Parathyroid adenoma (tissue), 2 donors: ENCODE results near the gene ZCCHC2.

Experiments used
- H2AFZ ChIP-seq: fragments of 300-600 bp; sonication (generic); one replicate; pipeline ENCODE4 v1.7.0; 2017; ENCODE audit warnings: antibody characterized with exemption, mild to moderate bottlenecking
- H3K27ac ChIP-seq: fragments of 300-600 bp; sonication (generic); one replicate; pipeline ENCODE4 v1.7.0; 2017
- H3K27me3 ChIP-seq: fragments of 300-600 bp; sonication (generic); one replicate; pipeline ENCODE4 v1.7.0; 2017; ENCODE audit warnings: low read length; ENCODE audit not compliant: control insufficient read depth, insufficient read depth
- H3K36me3 ChIP-seq: fragments of 300-600 bp; sonication (generic); one replicate; pipeline ENCODE4 v1.7.0; 2017; ENCODE audit warnings: low read length; ENCODE audit not compliant: control insufficient read depth, insufficient read depth
- H3K4me1 ChIP-seq: fragments of 300-600 bp; sonication (generic); one replicate; pipeline ENCODE4 v1.7.0; 2017; ENCODE audit warnings: control low read depth
- H3K4me2 ChIP-seq: fragments of 300-600 bp; sonication (generic); one replicate; pipeline ENCODE4 v1.7.0; 2017; ENCODE audit warnings: low read length
- H3K4me3 ChIP-seq: fragments of 300-600 bp; sonication (generic); one replicate; pipeline ENCODE4 v1.7.0; 2017; ENCODE audit warnings: low read depth, low read length
- H3K79me2 ChIP-seq: fragments of 300-600 bp; sonication (generic); one replicate; pipeline ENCODE4 v1.7.0; 2017; ENCODE audit warnings: control low read depth
- H3K9ac ChIP-seq: fragments of 300-600 bp; sonication (generic); one replicate; pipeline ENCODE4 v1.7.0; 2017; ENCODE audit warnings: mild to moderate bottlenecking
- H3K9me3 ChIP-seq: fragments of 300-600 bp; sonication (generic); one replicate; pipeline ENCODE4 v1.7.0; 2017; ENCODE audit warnings: low read length; ENCODE audit not compliant: control insufficient read depth
- CTCF ChIP-seq: fragments of 300-600 bp; sonication (generic); IDR thresholded peaks from one replicate; pipeline ENCODE4 v1.7.0; 2017; ENCODE audit warnings: antibody characterized with exemption, mild to moderate bottlenecking
- donor health status: primary hyperparathyroidism.

The ZCCHC2 gene

GRCh38 chr18:62522504-62523254 is at the start of gene ZCCHC2:
ZCCHC2 (plus strand) TSS chr18:62523025; CDS start chr18:62523425, 400 bp downstream.
- Histone ChIP-seq H3K4me1 (peaks cover 10% of the 10 kb centered on the region), H3K9me3 (no peaks in the 10 kb centered on the region), H3K4me2 (peak within 1 kb of the TSS; percentile 73), H2AFZ (peak within 1 kb of the TSS; percentile 92), H3K9ac (peak within 1 kb of the TSS; percentile 64), H3K79me2 (peaks cover 9% of the 10 kb centered on the region), H3K27me3 (no peaks in the 10 kb centered on the region), H3K4me3 (peak within 1 kb of the TSS; percentile 77), H3K27ac (peak within 1 kb of the TSS; percentile 93), H3K36me3 (no peaks in the 10 kb centered on the region)
- TF ChIP-seq CTCF = no peak

DNA sequence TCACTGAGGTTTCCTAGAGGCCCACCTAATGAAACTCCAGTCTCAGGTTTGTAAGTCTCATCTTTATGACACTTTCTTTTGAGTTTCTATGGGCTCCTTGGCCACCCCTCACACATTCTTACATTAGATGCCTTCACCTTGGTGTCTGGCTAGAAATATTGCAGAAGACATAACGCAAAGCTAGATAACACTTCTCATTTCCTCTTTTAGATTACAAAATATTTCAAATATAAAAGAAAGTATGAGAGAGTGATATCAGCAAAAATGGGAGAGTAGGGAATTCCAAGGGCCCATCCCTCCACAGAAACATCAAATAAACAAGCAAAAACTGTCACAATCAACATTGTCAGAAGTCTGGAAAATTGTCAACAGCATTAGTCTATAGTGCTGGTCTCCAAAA is 43.3 kb upstream of the ZCCHC2 start:
- Histone ChIP-seq H3K36me3 (no peaks in the 10 kb centered on the region), H3K27me3 (no peaks in the 10 kb centered on the region), H3K4me3 (no peak overlapping the region), H3K4me1 (no peaks in the 10 kb centered on the region), H3K9me3 (no peaks in the 10 kb centered on the region), H3K27ac (no peak overlapping the region), H2AFZ (no peak overlapping the region), H3K79me2 (no peaks in the 10 kb centered on the region), H3K9ac (no peak overlapping the region), H3K4me2 (no peak overlapping the region)
- no peak for TF ChIP-seq CTCF

GRCh38 chr18:62480927-62481326 is 41.9 kb upstream of the ZCCHC2 start:
- H3K4me1 ChIP-seq = no peaks in the 10 kb centered on the region
- no peaks in the 10 kb centered on the region for H3K9me3 ChIP-seq
- H3K79me2 ChIP-seq = no peaks in the 10 kb centered on the region
- no peaks in the 10 kb centered on the region for H3K36me3 ChIP-seq
- no peak overlapping the region for H3K9ac ChIP-seq
- no peak for TF ChIP-seq CTCF
- H3K27ac ChIP-seq = no peak overlapping the region
- no peak overlapping the region for H3K4me3 ChIP-seq
- H2AFZ ChIP-seq = no peak overlapping the region
- no peaks in the 10 kb centered on the region for H3K27me3 ChIP-seq
- no peak overlapping the region for H3K4me2 ChIP-seq

DNA sequence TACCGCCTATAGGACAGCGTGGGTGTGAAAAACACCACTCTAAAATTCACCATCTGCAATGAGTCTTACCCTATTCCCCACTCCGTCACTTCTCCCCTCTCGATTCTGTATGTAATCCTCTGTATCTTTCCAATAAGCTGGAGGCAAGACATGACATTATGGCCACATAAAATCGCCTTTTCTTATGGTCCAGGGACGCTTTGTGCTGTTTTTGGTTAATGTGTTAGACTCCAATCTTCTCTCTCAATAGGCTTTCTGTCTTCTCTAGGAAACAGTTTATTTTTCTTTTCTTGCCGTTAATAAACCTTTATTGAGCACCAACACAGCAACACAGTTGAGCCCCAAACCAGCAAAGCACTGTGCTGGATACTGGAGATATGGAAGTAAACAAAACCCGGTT is 37.9 kb upstream of the ZCCHC2 start:
- H3K27ac ChIP-seq = no peak overlapping the region
- H2AFZ ChIP-seq = no peak overlapping the region
- no peak for TF ChIP-seq CTCF
- no peak overlapping the region for H3K9ac ChIP-seq
- no peak overlapping the region for H3K4me3 ChIP-seq
- H3K9me3 ChIP-seq = no peaks in the 10 kb centered on the region
- H3K4me2 ChIP-seq = no peak overlapping the region
- H3K79me2 ChIP-seq = no peaks in the 10 kb centered on the region
- peaks cover 2% of the 10 kb centered on the region for H3K4me1 ChIP-seq
- no peaks in the 10 kb centered on the region for H3K27me3 ChIP-seq
- H3K36me3 ChIP-seq = no peaks in the 10 kb centered on the region

DNA sequence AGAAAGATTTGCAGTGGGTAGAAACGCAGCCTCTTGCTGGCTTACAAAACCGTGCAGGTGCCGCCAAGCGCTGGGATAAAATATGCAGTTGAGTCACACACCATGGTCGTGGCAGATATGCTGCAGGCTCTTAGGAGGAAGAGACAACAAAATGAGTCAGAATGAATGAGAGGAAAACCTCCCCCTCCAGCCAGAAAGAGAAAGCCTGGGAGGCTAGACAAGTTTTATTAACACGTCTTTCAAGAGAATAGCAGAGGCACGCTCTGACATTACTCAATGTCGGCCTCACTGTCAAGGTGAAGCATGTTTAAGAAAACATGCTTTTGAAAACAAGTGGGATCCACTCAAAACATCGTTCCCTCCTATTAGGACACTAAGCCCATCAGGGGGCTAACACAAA is 37.1 kb upstream of the ZCCHC2 start:
- Histone ChIP-seq H3K27ac (no peak overlapping the region), H3K4me1 (peaks cover 2% of the 10 kb centered on the region)

More for the DNA sequence above, 37.1 kb upstream of the ZCCHC2 start:
- H3K36me3 ChIP-seq = no peaks in the 10 kb centered on the region
- no peaks in the 10 kb centered on the region for H3K27me3 ChIP-seq
- H3K9me3 ChIP-seq = no peaks in the 10 kb centered on the region
- H3K79me2 ChIP-seq = no peaks in the 10 kb centered on the region
- no peak overlapping the region for H3K9ac ChIP-seq
- H3K4me2 ChIP-seq = no peak overlapping the region
- H3K4me3 ChIP-seq = no peak overlapping the region
- no peak for TF ChIP-seq CTCF
- H2AFZ ChIP-seq = no peak overlapping the region
